Loucy (cell line): ENCODE data around the gene DTNB.

Experiments used
- CTCF ChIP-seq: fragments of 200-600 bp; sonication (generic); conservative IDR thresholded peaks from 2 replicates; pipeline ENCODE4 v1.5.1; 2014; ENCODE audit warnings: mild to moderate bottlenecking, antibody characterized with exemption, low read length
- EZH2phosphoT487 ChIP-seq: fragments of 200-600 bp; IDR thresholded peaks from 2 replicates; pipeline ENCODE4 v1.6.1; 2018; ENCODE audit warnings: antibody characterized with exemption, mild to moderate bottlenecking, moderate library complexity, borderline replicate concordance

- no peak for TF ChIP-seq EZH2phosphoT487
- TF ChIP-seq CTCF, result no peak
Observed at GRCh38 chr2:25336383-25336841, 337.0 kb downstream of the DTNB start.
